Colonic mucosa (tissue), 4 donors: ENCODE results near the gene PDZRN3. TPM values are rescaled to one million over a fixed set of nuclear protein-coding genes. Genes with fewer than 3 reads are reported as not detected.

Source experiments
- DNase-seq: peaks from one replicate; pipeline ENCODE4 v3.0.0-alpha.2; 2020
- H3K27ac ChIP-seq: fragments of 200-600 bp; one replicate; pipeline ENCODE4 v1.8.0; 2021
- H3K27me3 ChIP-seq: fragments of 200-600 bp; one replicate; pipeline ENCODE4 v1.8.0; 2021
- H3K36me3 ChIP-seq: fragments of 200-600 bp; one replicate; pipeline ENCODE4 v1.8.0; 2021
- H3K4me1 ChIP-seq: fragments of 200-600 bp; one replicate; pipeline ENCODE4 v1.8.0; 2021; ENCODE audit warnings: mild to moderate bottlenecking
- H3K4me3 ChIP-seq: fragments of 200-600 bp; one replicate; pipeline ENCODE4 v1.8.0; 2021
- H3K9ac ChIP-seq, 2 donors: one replicate each; pipeline ENCODE4 v1.7.0; 2013; ENCODE audit warnings: control low read depth in 2 of 2, low read depth in 2 of 2, low read length in 2 of 2
- H3K9me3 ChIP-seq: fragments of 200-600 bp; one replicate; pipeline ENCODE4 v1.8.0; 2021
- intact Hi-C: fragments of 100-400 bp; cut with DNase I; formaldehyde crosslinking; loops from one replicate; pipeline ENCODE4 v1.14.1; 2022
- total RNA-seq, 2 donors: library from RNA; stranded (reverse); fragmentation: NEBNext Ultra II Directional in 1 of 2; extraction: Animal tissue kit (Norgen Biotek cat#: 25700) in 1 of 2; gene quantifications; one replicate each; pipeline ENCODE4 v1.2.1, GENCODE V29; 2021
- TF ChIP-seq, protein P1 (sequence below): fragments of 200-600 bp; IDR thresholded peaks from one replicate; pipeline ENCODE4 v1.8.0; 2022; ENCODE audit warnings: antibody characterized with exemption, mild to moderate bottlenecking
- donor health status: healthy.
- donor health status: DM: no; HTN: no; CAD: no.
- donor health status: DM: no; HTN: no; CAD: no.

PDZRN3 gene
- total RNA-seq, 2 donors from 2014 or later: 13.6 to 19.1 TPM

GRCh38 chr3:73516631-73517030 is 108.1 kb downstream of the PDZRN3 start:
- TF ChIP-seq, protein P1, sequence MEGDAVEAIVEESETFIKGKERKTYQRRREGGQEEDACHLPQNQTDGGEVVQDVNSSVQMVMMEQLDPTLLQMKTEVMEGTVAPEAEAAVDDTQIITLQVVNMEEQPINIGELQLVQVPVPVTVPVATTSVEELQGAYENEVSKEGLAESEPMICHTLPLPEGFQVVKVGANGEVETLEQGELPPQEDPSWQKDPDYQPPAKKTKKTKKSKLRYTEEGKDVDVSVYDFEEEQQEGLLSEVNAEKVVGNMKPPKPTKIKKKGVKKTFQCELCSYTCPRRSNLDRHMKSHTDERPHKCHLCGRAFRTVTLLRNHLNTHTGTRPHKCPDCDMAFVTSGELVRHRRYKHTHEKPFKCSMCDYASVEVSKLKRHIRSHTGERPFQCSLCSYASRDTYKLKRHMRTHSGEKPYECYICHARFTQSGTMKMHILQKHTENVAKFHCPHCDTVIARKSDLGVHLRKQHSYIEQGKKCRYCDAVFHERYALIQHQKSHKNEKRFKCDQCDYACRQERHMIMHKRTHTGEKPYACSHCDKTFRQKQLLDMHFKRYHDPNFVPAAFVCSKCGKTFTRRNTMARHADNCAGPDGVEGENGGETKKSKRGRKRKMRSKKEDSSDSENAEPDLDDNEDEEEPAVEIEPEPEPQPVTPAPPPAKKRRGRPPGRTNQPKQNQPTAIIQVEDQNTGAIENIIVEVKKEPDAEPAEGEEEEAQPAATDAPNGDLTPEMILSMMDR: no peak
- no peaks in the 10 kb centered on the region for H3K9me3 ChIP-seq
- H3K27ac ChIP-seq: peak overlapping the region; percentile 14
- intact Hi-C loops: no loop called here
- peak; percentile 66 for DNase-seq
- H3K27me3 ChIP-seq: no peaks in the 10 kb centered on the region
- no peak overlapping the region for H3K9ac ChIP-seq
- no peaks in the 10 kb centered on the region for H3K36me3 ChIP-seq
- H3K4me3 ChIP-seq: no peak overlapping the region
- H3K4me1 ChIP-seq: peaks cover 4% of the 10 kb centered on the region

DNA sequence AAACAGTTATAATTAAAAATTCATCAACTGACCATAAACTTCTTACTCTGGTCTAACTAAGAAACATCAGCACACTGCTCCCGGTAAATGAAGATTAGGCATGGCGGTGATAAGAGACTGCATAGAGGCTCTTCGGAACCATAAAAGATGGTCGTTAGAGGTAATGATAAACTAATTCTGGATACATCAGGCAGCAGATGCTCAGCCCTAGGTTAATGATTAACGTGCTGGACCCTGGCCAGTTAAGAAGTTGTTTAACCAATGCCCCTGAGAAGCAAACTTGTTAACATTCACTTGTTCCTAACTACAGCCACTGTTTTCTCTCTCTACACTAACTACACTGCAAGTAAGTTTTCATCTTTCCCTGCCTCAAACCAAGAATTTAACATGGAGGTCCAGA is 111.5 kb downstream of the PDZRN3 start:
- H3K27ac ChIP-seq: peak overlapping the region; percentile 68
- DNase-seq: peak; percentile 96
- peak overlapping the region in 1 of 2 donors; percentile 55 for H3K9ac ChIP-seq
- no peaks in the 10 kb centered on the region for H3K36me3 ChIP-seq
- no peaks in the 10 kb centered on the region for H3K27me3 ChIP-seq
- H3K4me3 ChIP-seq: no peak overlapping the region
- peaks cover 13% of the 10 kb centered on the region for H3K4me1 ChIP-seq
- H3K9me3 ChIP-seq: no peaks in the 10 kb centered on the region
- intact Hi-C loops: no loop called here
- TF ChIP-seq, protein P1: no peak

GRCh38 chr3:73511571-73512525 is 112.9 kb downstream of the PDZRN3 start:
- intact Hi-C loops: no loop called here
- no peak overlapping the region for H3K4me3 ChIP-seq
- no peaks in the 10 kb centered on the region for H3K9me3 ChIP-seq
- H3K4me1 ChIP-seq: peaks cover 13% of the 10 kb centered on the region
- no peaks in the 10 kb centered on the region for H3K36me3 ChIP-seq
- peak; percentile 43 for DNase-seq
- H3K27me3 ChIP-seq: no peaks in the 10 kb centered on the region
- TF ChIP-seq, protein P1: no peak
- H3K9ac ChIP-seq: peak overlapping the region in 1 of 2 donors; percentile 43
- peak overlapping the region; percentile 68 for H3K27ac ChIP-seq

- Histone ChIP-seq H3K4me3 (no peak overlapping the region), H3K27me3 (no peaks in the 10 kb centered on the region), H3K27ac (peak overlapping the region; percentile 68), H3K9ac (no peak overlapping the region), H3K9me3 (no peaks in the 10 kb centered on the region), H3K4me1 (peaks cover 13% of the 10 kb centered on the region), H3K36me3 (no peaks in the 10 kb centered on the region)
- TF ChIP-seq, protein P1: no peak
- no peak for DNase-seq
- intact Hi-C loops: no loop called here
Measured at GRCh38 chr3:73510784-73511183, 114.0 kb downstream of the PDZRN3 start.

GRCh38 chr3:73510334-73510733 is 114.4 kb downstream of the PDZRN3 start:
- TF ChIP-seq, protein P1: no peak
- Histone ChIP-seq H3K4me3 (no peak overlapping the region), H3K4me1 (peaks cover 13% of the 10 kb centered on the region), H3K9ac (no peak overlapping the region), H3K36me3 (no peaks in the 10 kb centered on the region), H3K27me3 (no peaks in the 10 kb centered on the region), H3K27ac (no peak overlapping the region), H3K9me3 (no peaks in the 10 kb centered on the region)
- intact Hi-C loops: no loop called here
- no peak for DNase-seq
